HUDEP-2 (cell line): ENCODE results near the gene MYO1A.
"Not testable (repeated sequence)": the region's sequence is repeated elsewhere in the genome, so short reads cannot be mapped to it uniquely, and the experiment has no call there.

Source experiments
- DNase-seq, 76 experiments: peaks; one replicate each; lab custom pipeline; 2025; ENCODE audit not compliant: unreplicated experiment in 76 of 76; lab: John Stamatoyannopoulos, UW

MYO1A gene

DNA sequence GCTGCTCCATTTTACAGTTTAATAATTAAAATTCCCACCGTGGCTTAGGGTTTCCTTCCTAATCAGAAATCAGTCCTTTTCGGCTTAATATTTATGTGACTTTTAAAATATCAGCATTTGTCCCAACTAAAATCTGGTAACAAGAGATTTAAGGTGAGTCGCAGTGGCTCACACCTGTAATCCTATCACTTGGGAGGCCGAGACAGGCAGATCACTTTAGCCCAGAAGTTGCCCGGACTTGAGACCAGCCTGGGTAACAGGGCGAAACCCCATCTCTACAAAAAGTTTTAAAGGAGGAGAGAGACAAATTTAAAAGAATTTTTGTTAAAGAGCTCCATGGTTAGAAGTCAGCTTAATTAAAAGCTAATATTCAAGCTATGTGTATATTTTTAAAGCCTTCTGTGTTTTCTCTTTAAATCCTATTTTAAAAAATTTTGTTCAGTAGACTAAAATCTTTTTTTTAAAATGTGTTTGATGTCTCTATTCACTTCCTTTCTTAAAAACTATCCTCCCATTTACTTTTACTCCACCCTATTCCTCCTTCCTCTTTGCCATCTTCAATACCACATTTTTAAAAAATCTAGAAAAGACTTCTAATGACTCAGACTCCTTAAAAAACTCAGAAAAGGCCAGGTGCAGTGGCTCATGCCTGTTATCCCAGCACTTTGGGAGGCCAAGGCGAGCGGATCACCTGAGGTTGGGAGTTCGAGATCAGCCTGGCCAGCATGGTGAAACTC lies 29.8 kb downstream of the MYO1A start:
- no peak for DNase-seq

GRCh38 chr12:57018906-57019305 lies 31.0 kb downstream of the MYO1A start:
- DNase-seq, result no peak

DNA sequence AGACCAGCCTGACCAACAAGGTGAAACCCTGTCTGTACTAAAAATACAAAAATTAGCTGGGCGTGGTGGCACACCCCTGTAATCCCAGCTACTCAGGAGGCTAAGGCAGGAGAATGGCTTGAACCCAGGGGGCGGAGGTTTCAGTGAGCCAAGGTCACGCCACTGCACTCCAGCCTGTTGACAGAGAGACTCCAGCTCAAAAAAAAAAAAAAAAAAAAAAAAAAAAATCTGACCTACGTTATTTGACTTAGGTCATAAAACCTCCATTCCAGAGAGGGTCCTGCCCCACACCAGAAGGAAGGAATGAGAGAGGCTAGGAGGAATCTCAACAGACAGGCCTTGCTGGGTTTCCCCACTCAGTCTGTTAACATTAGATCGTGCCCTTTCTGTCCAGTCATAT lies 31.6 kb downstream of the MYO1A start:
- not testable (repeated sequence) for DNase-seq

DNA sequence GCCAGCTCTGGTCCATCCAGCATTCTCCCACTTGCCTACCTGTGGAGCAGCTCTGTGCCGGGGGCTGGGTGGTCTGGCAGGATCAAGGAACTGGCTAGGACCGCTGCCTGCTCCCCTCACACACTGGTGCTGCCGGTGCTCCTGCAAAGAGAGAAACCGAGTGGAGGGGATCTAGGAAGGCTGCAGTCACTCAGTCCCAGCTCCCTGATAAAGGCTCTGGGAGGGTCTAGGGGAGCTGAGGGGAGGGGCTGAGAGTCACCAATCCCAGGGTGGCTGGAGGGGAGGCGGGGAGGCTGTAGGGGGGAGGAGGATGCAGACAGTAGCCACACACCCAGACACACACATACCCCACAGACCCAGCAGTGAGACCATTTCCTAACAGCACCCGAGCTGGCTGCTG lies 33.6 kb downstream of the MYO1A start, which contains the start of gene TAC3:
TAC3 (minus strand) TSS at position 182 of the 400 bp plus-strand sequence. CDS start 732 bp downstream, outside the sequence.
- peak in 1 of 76 experiments; percentile 4 for DNase-seq

GRCh38 chr12:57012600-57013465 lies 37.1 kb downstream of the MYO1A start:
- no peak for DNase-seq

GRCh38 chr12:57011438-57012424 lies 38.2 kb downstream of the MYO1A start:
- no peak for DNase-seq

GRCh38 chr12:57010627-57011247 lies 39.2 kb downstream of the MYO1A start:
- DNase-seq, result no peak

- no peak for DNase-seq
These were observed 39.8 kb downstream of the MYO1A start for GRCh38 chr12:57009949-57010626.

DNA sequence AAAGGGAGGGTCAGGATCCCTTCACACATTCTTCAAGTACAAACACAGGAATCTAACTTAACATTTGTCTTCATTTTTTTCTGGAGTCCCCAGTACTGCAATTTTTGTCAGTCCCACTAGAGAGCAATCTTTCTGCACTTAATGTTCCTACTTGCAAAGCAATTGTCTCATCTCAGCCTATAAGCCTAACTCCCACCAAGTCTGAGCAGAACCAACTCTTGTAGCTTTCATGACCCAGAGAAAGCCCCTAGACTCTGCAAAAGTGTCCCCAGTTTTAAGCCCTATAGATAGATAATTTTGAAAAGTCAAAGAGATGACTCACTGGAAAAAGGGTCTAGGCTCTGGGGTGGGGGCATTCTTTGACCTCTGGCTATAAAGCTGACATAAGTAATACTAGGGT lies 41.8 kb downstream of the MYO1A start:
- DNase-seq, result peak in 33 of 76 experiments; percentile 16 to 77 (median 53)

DNA sequence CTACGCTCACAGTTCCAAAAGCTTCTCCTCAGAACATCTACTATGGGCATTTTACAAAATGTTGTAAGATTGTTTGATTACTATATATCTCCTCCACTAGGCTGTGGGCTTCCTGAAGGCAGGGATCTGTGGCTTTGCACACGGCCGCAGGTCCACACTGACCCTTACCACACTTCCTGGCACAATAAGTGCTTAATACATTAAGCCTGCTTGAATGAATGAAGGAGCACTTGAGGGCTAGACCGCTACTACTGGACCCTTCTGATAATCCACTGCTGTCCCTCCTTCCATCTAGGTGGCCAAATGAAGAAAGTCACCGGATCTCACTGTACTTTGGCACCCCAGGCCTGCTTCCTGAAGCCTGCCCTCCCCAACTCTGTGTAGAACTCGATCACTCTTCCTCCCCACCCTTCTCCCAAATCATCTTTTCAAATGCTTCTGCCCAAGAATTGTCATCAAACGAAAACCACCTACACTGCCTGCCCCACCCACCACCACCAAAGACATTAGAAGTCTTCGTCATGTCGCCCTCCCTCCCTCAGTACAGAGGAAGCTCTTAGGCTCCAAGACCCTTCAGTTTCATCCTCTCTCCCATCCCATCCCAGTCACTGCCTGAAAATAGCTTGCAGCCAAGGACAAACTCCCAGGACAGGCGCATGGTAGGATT lies 43.0 kb downstream of the MYO1A start:
- no peak for DNase-seq

DNA sequence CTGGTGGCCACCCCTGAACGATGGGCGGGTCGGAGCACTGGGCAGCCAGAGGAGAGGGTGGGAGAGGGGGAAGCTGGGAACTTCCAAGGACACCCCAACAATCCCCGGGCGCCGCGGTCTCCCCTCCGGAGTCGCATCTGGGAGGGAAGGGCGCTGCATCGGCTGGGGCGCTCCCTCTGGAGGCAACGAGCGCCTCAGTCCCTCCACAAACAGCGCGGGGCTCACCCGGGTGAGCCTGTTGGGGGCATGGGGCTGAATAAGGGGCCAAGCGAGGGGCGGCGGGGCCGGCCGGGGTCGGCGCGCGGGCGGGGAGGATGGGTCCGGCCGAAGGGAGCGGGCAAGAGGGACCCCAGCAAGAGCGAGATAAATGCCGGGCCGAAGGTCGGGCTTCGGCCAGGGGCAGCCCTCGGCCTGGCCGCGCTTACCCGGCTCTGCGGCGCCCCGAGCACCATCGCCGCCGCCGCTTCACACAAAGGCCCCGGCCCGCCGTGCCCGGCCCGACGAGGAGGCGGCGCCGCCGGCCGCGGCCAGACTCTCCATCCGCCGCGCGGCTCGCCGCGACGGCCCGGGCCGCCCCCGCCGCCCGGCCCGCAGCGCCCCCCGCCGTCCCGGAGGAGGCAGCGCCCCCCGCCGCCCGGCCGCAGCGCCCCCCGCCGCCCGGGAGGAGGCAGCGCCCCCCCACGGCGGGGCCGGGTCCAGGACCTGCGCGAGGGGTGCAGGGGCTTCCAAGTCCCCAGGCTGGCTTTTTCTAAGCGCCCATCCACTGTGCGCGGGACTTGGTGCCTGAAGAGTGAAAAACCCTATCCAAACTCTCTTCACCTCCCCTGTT lies 43.7 kb downstream of the MYO1A start, which contains the start of gene ZBTB39:
ZBTB39 (minus strand) TSS at position 567 of the 829 bp plus-strand sequence. CDS start 1,629 bp downstream, outside the sequence.
- peak in 48 of 76 experiments; percentile 11 to 63 (median 38) for DNase-seq

DNA sequence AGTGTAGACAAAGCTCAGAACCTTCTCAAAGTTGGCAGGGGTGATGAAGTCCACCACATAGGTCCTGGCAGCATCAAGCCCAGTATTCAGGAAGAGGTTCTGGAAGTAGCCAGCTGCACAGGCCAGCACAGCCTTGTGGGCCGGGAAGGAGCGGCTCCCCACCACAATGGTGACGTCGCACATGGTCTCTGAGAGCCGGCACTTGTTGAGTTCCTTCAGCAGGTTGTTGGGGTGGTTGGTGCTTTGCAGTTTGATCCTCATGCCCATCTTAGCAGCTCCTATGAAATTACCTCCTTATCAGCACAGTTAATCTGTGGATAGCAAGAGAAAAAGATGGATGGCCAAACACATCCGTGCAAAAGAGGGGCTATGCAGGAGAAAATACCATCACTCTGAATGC lies 45.3 kb downstream of the MYO1A start:
- no peak for DNase-seq

- no peak for DNase-seq
These were observed 46.5 kb downstream of the MYO1A start for GRCh38 chr12:57003395-57003794.

DNA sequence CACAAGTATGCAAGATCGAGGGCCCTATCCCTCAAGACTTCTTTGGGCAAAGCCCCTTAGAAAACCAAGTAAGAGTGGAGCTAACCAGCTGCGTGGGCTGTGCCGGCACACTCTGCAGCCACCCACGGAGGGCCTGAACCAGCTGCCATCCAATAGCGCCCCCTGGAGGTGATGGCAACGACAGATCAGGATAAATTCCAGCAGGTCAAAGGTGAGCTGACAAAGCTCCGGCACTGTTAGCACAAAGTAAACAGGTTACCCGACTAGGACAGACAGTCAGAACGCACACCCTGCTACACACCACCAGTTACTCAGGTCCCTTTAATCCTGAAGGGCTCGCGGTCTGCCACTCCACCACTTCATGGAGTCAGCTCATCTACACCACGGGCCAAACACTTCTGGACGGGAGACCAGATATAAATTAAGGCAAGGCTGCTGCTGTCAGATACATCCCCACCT lies 48.5 kb downstream of the MYO1A start:
- peak in 61 of 76 experiments; percentile 17 to 78 (median 53) for DNase-seq

DNA sequence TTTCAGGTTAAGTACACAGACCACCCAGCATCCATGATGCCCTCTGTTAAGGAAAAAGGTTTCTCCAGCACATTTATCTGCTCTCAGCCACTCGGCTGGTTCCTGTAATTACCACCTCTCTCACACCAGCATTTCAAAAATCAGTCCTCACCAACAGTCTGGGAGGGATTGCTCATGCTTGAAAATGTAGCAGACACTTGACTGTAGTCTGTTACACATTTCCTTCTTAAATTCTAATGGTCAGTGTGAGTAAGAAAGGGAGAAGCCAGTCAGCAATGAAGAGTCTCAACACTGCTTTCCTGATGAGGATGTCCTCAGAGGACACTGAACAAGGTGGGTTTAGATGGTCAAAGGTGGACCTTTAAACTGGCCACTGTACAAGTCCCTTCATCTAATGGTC lies 49.5 kb downstream of the MYO1A start:
- no peak for DNase-seq

DNA sequence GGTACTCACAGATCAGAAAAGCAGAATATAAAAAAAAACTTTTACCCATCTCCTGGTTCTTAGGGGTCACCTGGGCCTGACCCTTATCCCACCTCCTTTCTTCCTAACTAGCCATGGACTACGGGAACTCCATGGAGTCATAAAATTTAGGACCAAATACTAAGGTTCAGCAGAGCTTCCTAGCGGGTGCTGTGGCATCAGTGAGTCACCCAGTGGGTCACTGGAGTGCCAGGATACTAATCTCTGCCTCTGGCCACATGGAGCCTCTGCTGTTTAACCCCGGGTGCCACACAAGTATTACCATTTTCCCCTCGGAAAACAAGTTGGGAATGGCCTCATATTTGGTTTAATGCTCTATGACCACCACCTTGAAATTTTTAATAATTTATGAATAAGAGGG lies 50.5 kb downstream of the MYO1A start:
- DNase-seq, result no peak

DNA sequence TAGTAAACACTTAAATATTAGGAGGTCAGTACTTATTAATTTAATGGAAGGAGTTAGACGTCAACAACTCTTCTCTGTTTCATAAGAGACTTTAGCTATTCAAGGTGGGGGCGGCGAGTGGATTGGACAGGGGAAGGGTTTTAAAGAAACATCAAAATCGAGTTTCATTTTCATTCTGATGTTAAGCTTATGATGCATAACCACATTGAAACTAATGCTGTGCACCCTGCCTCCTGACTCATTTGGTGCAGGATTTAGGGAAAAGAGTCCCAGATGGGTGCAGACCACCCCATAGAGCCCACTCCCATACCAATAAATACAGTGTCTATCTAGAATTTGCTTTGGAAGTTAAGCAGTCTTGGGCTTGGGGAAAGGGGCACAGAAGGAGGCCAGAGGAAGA lies 50.9 kb downstream of the MYO1A start:
- no peak for DNase-seq

DNA sequence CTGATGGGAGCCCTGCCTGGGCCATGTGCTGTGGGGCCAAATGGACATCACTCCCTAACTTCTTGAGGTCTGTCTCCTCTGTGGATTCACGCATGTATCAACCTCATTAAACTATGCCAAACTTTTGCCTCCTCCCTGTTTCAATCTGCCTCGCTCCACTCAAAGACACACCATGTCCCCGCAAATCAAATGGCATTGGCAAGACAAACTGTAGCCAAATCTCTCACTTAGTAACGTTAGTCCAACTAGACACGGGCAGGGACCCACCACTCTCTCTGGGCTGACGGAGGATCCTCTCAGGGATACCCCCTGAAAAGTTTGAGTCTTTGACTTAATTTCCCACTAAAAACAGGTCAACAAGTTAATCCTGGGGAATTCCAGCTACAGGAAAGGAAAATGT lies 51.6 kb downstream of the MYO1A start:
- DNase-seq, result no peak
